ENCODE measurements around the gene TRIO. TPM values are rescaled to one million over a fixed set of nuclear protein-coding genes. Genes with fewer than 3 reads are reported as not detected.

TRIO gene
- total RNA-seq, 6 donors from 2014 or later = 138 to 408 (median 156) TPM

GRCh38 chr5:14234204-14234603 is 91.1 kb downstream of the TRIO start:
- peaks cover 0 to 27% (median 6%) of the 10 kb centered on the region in 4 donors for H3K4me1 ChIP-seq
- H3K27ac ChIP-seq = no peak overlapping the region
- ATAC-seq (ENCODE audit: low FRiP score in 2 of 2) = no peak
- H3K27me3 ChIP-seq = no peaks in the 10 kb centered on the region
- no peak for DNase-seq
- no peak overlapping the region for H3K4me3 ChIP-seq
- no peaks in the 10 kb centered on the region for H3K9me3 ChIP-seq
- no peak for TF ChIP-seq POLR2A (IDR thresholded peaks at IDR 0.05)
- no peak for TF ChIP-seq POLR2AphosphoS5 (IDR thresholded peaks at IDR 0.05)
- no peak for TF ChIP-seq EP300 (IDR thresholded peaks at IDR 0.05)
- TF ChIP-seq CTCF (IDR thresholded peaks at IDR 0.05) = no peak
- H3K36me3 ChIP-seq = no peaks in the 10 kb centered on the region
- 82 to 89% methylated on average over 3 of the region's 3 CpGs for WGBS, 2 donors

- no peak overlapping the region for H3K4me3 ChIP-seq
- ATAC-seq (ENCODE audit: low FRiP score in 2 of 2) (no peak), DNase-seq (no peak)
- TF ChIP-seq POLR2AphosphoS5 (IDR thresholded peaks at IDR 0.05) (no peak), EP300 (IDR thresholded peaks at IDR 0.05) (no peak), POLR2A (IDR thresholded peaks at IDR 0.05) (no peak), CTCF (IDR thresholded peaks at IDR 0.05) (no peak)
- H3K27ac ChIP-seq = no peak overlapping the region
- H3K9me3 ChIP-seq = no peaks in the 10 kb centered on the region
- peaks cover 0 to 24% (median 11%) of the 10 kb centered on the region in 4 donors for H3K4me1 ChIP-seq
- no peaks in the 10 kb centered on the region for H3K36me3 ChIP-seq
- WGBS, 2 donors = 82 to 87% methylated on average over 4 of the region's 4 CpGs
- no peaks in the 10 kb centered on the region for H3K27me3 ChIP-seq
Observed at GRCh38 chr5:14235872-14236271, 92.7 kb downstream of the TRIO start.

- Histone ChIP-seq H3K4me3 (no peak overlapping the region), H3K36me3 (no peaks in the 10 kb centered on the region), H3K27me3 (no peaks in the 10 kb centered on the region), H3K4me1 (peaks cover 0 to 21% (median 12%) of the 10 kb centered on the region in 4 donors), H3K9me3 (no peaks in the 10 kb centered on the region), H3K27ac (no peak overlapping the region)
- no peak for TF ChIP-seq POLR2AphosphoS5 (IDR thresholded peaks at IDR 0.05)
- no peak for TF ChIP-seq CTCF (IDR thresholded peaks at IDR 0.05)
- no peak for TF ChIP-seq POLR2A (IDR thresholded peaks at IDR 0.05)
- TF ChIP-seq EP300 (IDR thresholded peaks at IDR 0.05) = no peak
- no peak for ATAC-seq (ENCODE audit: low FRiP score in 2 of 2)
- DNase-seq = no peak
- 74 to 86% methylated on average over 3 of the region's 3 CpGs for WGBS, 2 donors
Observed at GRCh38 chr5:14236757-14237156, 93.6 kb downstream of the TRIO start.

- Histone ChIP-seq H3K4me3 (no peak overlapping the region), H3K4me1 (peaks cover under 1 to 21% (median 12%) of the 10 kb centered on the region in 4 donors), H3K36me3 (no peaks in the 10 kb centered on the region), H3K27ac (no peak overlapping the region), H3K9me3 (no peaks in the 10 kb centered on the region), H3K27me3 (no peaks in the 10 kb centered on the region)
- TF ChIP-seq EP300 (IDR thresholded peaks at IDR 0.05) (no peak), POLR2AphosphoS5 (IDR thresholded peaks at IDR 0.05) (no peak)
- DNase-seq (no peak), ATAC-seq (ENCODE audit: low FRiP score in 2 of 2) (no peak)
- WGBS, 2 donors = 86 to 87% methylated on average over 12 of the region's 12 CpGs
Observed at GRCh38 chr5:14237317-14238086, 94.4 kb downstream of the TRIO start.

GRCh38 chr5:14238272-14238671 is 95.1 kb downstream of the TRIO start:
- DNase-seq (no peak), ATAC-seq (ENCODE audit: low FRiP score in 2 of 2) (no peak)
- Histone ChIP-seq H3K27me3 (no peaks in the 10 kb centered on the region), H3K4me3 (no peak overlapping the region), H3K4me1 (peaks cover 5 to 27% (median 13%) of the 10 kb centered on the region in 4 donors), H3K36me3 (no peaks in the 10 kb centered on the region), H3K9me3 (no peaks in the 10 kb centered on the region), H3K27ac (no peak overlapping the region)
- TF ChIP-seq EP300 (IDR thresholded peaks at IDR 0.05) (no peak), POLR2AphosphoS5 (IDR thresholded peaks at IDR 0.05) (no peak), CTCF (IDR thresholded peaks at IDR 0.05) (no peak), POLR2A (IDR thresholded peaks at IDR 0.05) (no peak)
- 65 to 69% methylated on average over 6 of the region's 6 CpGs for WGBS, 2 donors

Measured in upper lobe of left lung (tissue), 6 donors.